ENCODE data around the gene ATXN1L.
"Not testable (repeated sequence)": the region's sequence is repeated elsewhere in the genome, so short reads cannot be mapped to it uniquely, and the experiment has no call there.

The ATXN1L gene
- 36.9 to 83.7 (median 46.1) reads per million in 18 experiments for total RNA-seq

GRCh38 chr16:71845639-71846430, at the start of gene ATXN1L:
TSS of gene ATXN1L (plus strand) at chr16:71845976. CDS start at chr16:71849741, 3,765 bp downstream.
- DNase-seq = peak; percentile 95 to 96

GRCh38 chr16:71796501-71797097, 49.2 kb upstream of the ATXN1L start:
- DNase-seq = no peak

- DNase-seq = no peak
Measured at GRCh38 chr16:71803305-71803690, 42.5 kb upstream of the ATXN1L start.

GRCh38 chr16:71807905-71808592, 37.7 kb upstream of the ATXN1L start:
- peak; percentile 21 to 62 for DNase-seq

GRCh38 chr16:71808593-71809459, 37.0 kb upstream of the ATXN1L start, which contains the start of gene AP1G1:
TSS of gene AP1G1 (minus strand) at chr16:71808834. CDS start at chr16:71789479, 19,355 bp downstream.
- peak; percentile 97 to 98 for DNase-seq

- peak; percentile 63 to 65 for DNase-seq
Measured at GRCh38 chr16:71810155-71810530, 35.6 kb upstream of the ATXN1L start.

- no peak for DNase-seq
Measured at GRCh38 chr16:71811261-71811803, 34.4 kb upstream of the ATXN1L start.

GRCh38 chr16:71817155-71817500, 28.6 kb upstream of the ATXN1L start:
- not testable (repeated sequence) for DNase-seq

GRCh38 chr16:71826533-71827017, 19.2 kb upstream of the ATXN1L start:
- no peak for DNase-seq

- no peak for DNase-seq
Measured at GRCh38 chr16:71830359-71830758, 15.4 kb upstream of the ATXN1L start.

- not testable (repeated sequence) for DNase-seq
Measured at GRCh38 chr16:71831698-71832097, 14.1 kb upstream of the ATXN1L start.

GRCh38 chr16:71832112-71832511, 13.7 kb upstream of the ATXN1L start:
- DNase-seq = not testable (repeated sequence)

- no peak for DNase-seq
Measured at GRCh38 chr16:71834291-71834690, 11.5 kb upstream of the ATXN1L start.

GRCh38 chr16:71837150-71837549, 8.6 kb upstream of the ATXN1L start:
- DNase-seq = no peak

GRCh38 chr16:71840052-71840451, 5.7 kb upstream of the ATXN1L start:
- no peak for DNase-seq

GRCh38 chr16:71843572-71843971, 2.2 kb upstream of the ATXN1L start:
- DNase-seq = no peak

- DNase-seq = no peak
Measured at GRCh38 chr16:71846431-71846830, 655 bp downstream of the ATXN1L start.

GRCh38 chr16:71847096-71847495, 1.3 kb downstream of the ATXN1L start:
- no peak for DNase-seq

- DNase-seq = no peak
Measured at GRCh38 chr16:71848622-71849021, 2.8 kb downstream of the ATXN1L start.

- no peak for DNase-seq
Measured at GRCh38 chr16:71851746-71852145, 6.0 kb downstream of the ATXN1L start.

- no peak for DNase-seq
Measured at GRCh38 chr16:71852158-71852557, 6.4 kb downstream of the ATXN1L start.

- no peak for DNase-seq
Measured at GRCh38 chr16:71852561-71852960, 6.8 kb downstream of the ATXN1L start.

Measured in inflammatory macrophage (primary cell).